AG04449 (cell line): ENCODE measurements around the gene SAMD4B.

Experiments used
- CTCF ChIA-PET: fragments of 350-600 bp; formaldehyde crosslinking; extraction: SDS; loops from one replicate; lab custom pipeline; 2021; ENCODE audit warnings: antibody characterized with exemption; lab: Yijun Ruan, JAX
- POLR2A ChIA-PET: fragments of 400-600, 350-600 bp; formaldehyde crosslinking; extraction: SDS; loops from one replicate; lab custom pipeline; 2020; ENCODE audit warnings: antibody characterized with exemption, inconsistent platforms; lab: Yijun Ruan, JAX
- DNase-seq: peaks from one replicate; pipeline ENCODE4 v3.0.0-alpha.2; 2010; ENCODE audit warnings: low read depth, low spot score
- H3K4me3 ChIP-seq: 2 replicates; pipeline ENCODE4 v1.5.1; 2011; ENCODE audit warnings: low read depth, mild to moderate bottlenecking, control low read depth, low read length
- CTCF ChIP-seq: IDR thresholded peaks from one replicate; pipeline ENCODE4 v1.5.1; 2011; ENCODE audit warnings: mild to moderate bottlenecking, moderate library complexity, low read length, control low read depth, inconsistent platforms; ENCODE audit not compliant: insufficient read depth; ENCODE audit errors: missing control alignments

The SAMD4B gene

GRCh38 chr19:39341719-39342604, at the start of gene SAMD4B:
Gene SAMD4B (plus strand): TSS chr19:39342421. CDS start chr19:39356894, 14,473 bp downstream.
- POLR2A ChIA-PET: interaction anchor here (1.0 to 1.9 kb wide), 7 partner anchors 21 to 220 kb away, joined by 4 to 19 read pairs (median 5); partner anchors contain the start of genes MED29, PAF1, PLEKHG2 and RPS16
- DNase-seq: peak; percentile 72

GRCh38 chr19:39293394-39293793, 48.8 kb upstream of the SAMD4B start:
- CTCF ChIA-PET: no interaction called here
- no peak overlapping the region for H3K4me3 ChIP-seq
- TF ChIP-seq CTCF: no peak
- POLR2A ChIA-PET: no interaction called here
- DNase-seq: no peak

More at GRCh38 chr19:39341719-39342604, at the start of gene SAMD4B:
- TF ChIP-seq CTCF: peak; percentile 88
- CTCF ChIA-PET: interaction anchor here (0.7 to 3.6 kb wide), 11 partner anchors 9 to 411 kb away, joined by 3 to 12 read pairs (median 4); partner anchors contain the start of genes MRPS12 and SARS2
- H3K4me3 ChIP-seq: peak within 1 kb of the TSS; percentile 90

- CTCF ChIA-PET: no interaction called here
- POLR2A ChIA-PET: no interaction called here
- DNase-seq: no peak
- no peak for TF ChIP-seq CTCF
- H3K4me3 ChIP-seq: no peak within 1 kb of the TSS
These were observed 46.1 kb upstream of the SAMD4B start, which contains the start of gene IFNL1 for GRCh38 chr19:39296055-39296645. Gene IFNL1 (plus strand): TSS chr19:39296407. CDS start chr19:39296422, 15 bp downstream.

- H3K4me3 ChIP-seq: no peak overlapping the region
- TF ChIP-seq CTCF: no peak
- ChIA-PET POLR2A (no interaction called here), CTCF (no interaction called here)
- no peak for DNase-seq
These were observed 45.3 kb upstream of the SAMD4B start for GRCh38 chr19:39296906-39297305.

- DNase-seq: no peak
- ChIA-PET POLR2A (no interaction called here), CTCF (no interaction called here)
- TF ChIP-seq CTCF: no peak
- no peak overlapping the region for H3K4me3 ChIP-seq
These were observed 44.1 kb upstream of the SAMD4B start for GRCh38 chr19:39297931-39298634.

- TF ChIP-seq CTCF: no peak
- ChIA-PET POLR2A (no interaction called here), CTCF (no interaction called here)
- DNase-seq: no peak
- H3K4me3 ChIP-seq: no peak overlapping the region
These were observed 42.8 kb upstream of the SAMD4B start for GRCh38 chr19:39299404-39299803.
